ENCODE results near the gene NOS1AP.

The NOS1AP gene

DNA sequence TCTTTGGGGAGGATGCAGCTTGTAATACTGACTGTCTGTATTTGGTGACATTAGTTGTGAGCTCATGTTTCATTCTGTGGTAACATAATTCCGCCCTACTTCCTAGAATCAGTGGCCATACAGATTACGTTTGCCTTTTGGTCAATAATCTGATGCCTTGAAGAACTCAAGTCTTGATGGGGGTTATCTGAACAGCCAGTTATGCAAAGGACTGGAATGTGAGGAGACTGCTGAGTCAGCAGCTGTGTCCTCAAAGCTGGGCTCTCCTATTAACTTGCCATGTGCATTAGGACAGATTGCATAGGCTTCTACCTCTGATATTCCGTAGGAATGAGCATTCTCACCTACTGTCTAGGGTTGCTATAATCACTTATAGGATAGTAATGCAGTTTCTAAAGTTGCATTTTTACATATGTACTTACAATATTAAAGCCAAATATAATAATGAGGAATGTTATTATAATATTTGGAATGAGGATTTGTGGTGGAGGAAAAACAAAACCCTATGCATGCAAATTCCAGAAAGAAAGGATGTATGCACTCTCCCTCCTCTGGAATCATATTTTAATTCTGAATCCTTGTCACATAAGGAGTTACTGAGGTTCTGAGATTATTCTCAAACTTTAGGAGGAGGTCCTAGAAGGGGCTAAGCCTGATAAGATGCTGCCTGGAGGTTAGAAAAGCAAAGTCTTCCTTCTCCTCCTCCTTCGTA, 116.0 kb downstream of the NOS1AP start:
- H3K79me2 ChIP-seq (ENCODE audit: insufficient read depth, low read length) = no peaks in the 10 kb centered on the region
- H3K9me3 ChIP-seq (ENCODE audit: insufficient read depth, low read depth, low read length) = no peaks in the 10 kb centered on the region
- H2AFZ ChIP-seq (ENCODE audit: low read length) = no peak overlapping the region
- H3K4me3 ChIP-seq (ENCODE audit: low read length, poor library complexity, severe bottlenecking) = no peak overlapping the region
- H3K36me3 ChIP-seq (ENCODE audit: insufficient read depth, low read length) = no peaks in the 10 kb centered on the region
- H3K9me2 ChIP-seq (replicated peaks; ENCODE audit: low read depth, low read length) = no peaks in the 10 kb centered on the region
- H4K20me1 ChIP-seq (ENCODE audit: insufficient read depth, low read length, poor library complexity, severe bottlenecking) = no peaks in the 10 kb centered on the region
- no peaks in the 10 kb centered on the region for H3K27me3 ChIP-seq (ENCODE audit: insufficient read depth, low read length, poor library complexity, severe bottlenecking)
- H3K4me2 ChIP-seq (ENCODE audit: low read depth, low read length, poor library complexity, severe bottlenecking) = no peak overlapping the region
- H3F3A ChIP-seq (ENCODE audit: low read depth) = no peaks in the 10 kb centered on the region
- H3K9ac ChIP-seq (ENCODE audit: low read depth, low read length, poor library complexity, severe bottlenecking) = no peak overlapping the region
- H3K4me1 ChIP-seq (ENCODE audit: insufficient read depth, low read length, poor library complexity, severe bottlenecking) = peaks cover 7% of the 10 kb centered on the region
- no peak for TF ChIP-seq EZH2phosphoT487 (IDR thresholded peaks at IDR 0.05; ENCODE audit: borderline replicate concordance)
- TF ChIP-seq, protein P1, sequence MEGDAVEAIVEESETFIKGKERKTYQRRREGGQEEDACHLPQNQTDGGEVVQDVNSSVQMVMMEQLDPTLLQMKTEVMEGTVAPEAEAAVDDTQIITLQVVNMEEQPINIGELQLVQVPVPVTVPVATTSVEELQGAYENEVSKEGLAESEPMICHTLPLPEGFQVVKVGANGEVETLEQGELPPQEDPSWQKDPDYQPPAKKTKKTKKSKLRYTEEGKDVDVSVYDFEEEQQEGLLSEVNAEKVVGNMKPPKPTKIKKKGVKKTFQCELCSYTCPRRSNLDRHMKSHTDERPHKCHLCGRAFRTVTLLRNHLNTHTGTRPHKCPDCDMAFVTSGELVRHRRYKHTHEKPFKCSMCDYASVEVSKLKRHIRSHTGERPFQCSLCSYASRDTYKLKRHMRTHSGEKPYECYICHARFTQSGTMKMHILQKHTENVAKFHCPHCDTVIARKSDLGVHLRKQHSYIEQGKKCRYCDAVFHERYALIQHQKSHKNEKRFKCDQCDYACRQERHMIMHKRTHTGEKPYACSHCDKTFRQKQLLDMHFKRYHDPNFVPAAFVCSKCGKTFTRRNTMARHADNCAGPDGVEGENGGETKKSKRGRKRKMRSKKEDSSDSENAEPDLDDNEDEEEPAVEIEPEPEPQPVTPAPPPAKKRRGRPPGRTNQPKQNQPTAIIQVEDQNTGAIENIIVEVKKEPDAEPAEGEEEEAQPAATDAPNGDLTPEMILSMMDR (conservative IDR thresholded peaks at IDR 0.05; ENCODE audit: low read length) = no peak

DNA sequence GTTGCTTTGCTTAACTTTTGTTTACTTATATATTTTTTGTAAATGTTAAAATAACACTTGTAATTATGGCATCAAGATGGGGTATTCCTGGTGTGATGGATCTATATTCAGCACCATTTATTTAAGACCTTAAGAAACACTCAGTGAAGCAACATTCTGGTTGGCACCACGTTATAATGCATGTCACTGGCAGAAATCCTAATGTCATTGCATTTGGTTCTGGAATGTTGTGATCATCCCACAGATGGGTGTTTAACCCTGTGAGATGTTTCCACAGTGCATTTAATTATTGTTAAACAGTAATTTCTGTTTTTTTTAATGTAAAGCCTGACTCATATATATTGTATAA, 116.5 kb downstream of the NOS1AP start:
- Histone ChIP-seq H4K20me1 (ENCODE audit: insufficient read depth, low read length, poor library complexity, severe bottlenecking) (no peaks in the 10 kb centered on the region), H3F3A (ENCODE audit: low read depth) (no peaks in the 10 kb centered on the region), H3K9ac (ENCODE audit: low read depth, low read length, poor library complexity, severe bottlenecking) (no peak overlapping the region), H3K27me3 (ENCODE audit: insufficient read depth, low read length, poor library complexity, severe bottlenecking) (no peaks in the 10 kb centered on the region), H3K9me3 (ENCODE audit: insufficient read depth, low read depth, low read length) (no peaks in the 10 kb centered on the region), H3K9me2 (replicated peaks; ENCODE audit: low read depth, low read length) (no peaks in the 10 kb centered on the region), H2AFZ (ENCODE audit: low read length) (no peak overlapping the region), H3K36me3 (ENCODE audit: insufficient read depth, low read length) (no peaks in the 10 kb centered on the region), H3K79me2 (ENCODE audit: insufficient read depth, low read length) (no peaks in the 10 kb centered on the region), H3K4me2 (ENCODE audit: low read depth, low read length, poor library complexity, severe bottlenecking) (no peak overlapping the region), H3K4me3 (ENCODE audit: low read length, poor library complexity, severe bottlenecking) (no peak overlapping the region), H3K4me1 (ENCODE audit: insufficient read depth, low read length, poor library complexity, severe bottlenecking) (peaks cover 7% of the 10 kb centered on the region)
- TF ChIP-seq, protein P1 (conservative IDR thresholded peaks at IDR 0.05; ENCODE audit: low read length) = no peak

DNA sequence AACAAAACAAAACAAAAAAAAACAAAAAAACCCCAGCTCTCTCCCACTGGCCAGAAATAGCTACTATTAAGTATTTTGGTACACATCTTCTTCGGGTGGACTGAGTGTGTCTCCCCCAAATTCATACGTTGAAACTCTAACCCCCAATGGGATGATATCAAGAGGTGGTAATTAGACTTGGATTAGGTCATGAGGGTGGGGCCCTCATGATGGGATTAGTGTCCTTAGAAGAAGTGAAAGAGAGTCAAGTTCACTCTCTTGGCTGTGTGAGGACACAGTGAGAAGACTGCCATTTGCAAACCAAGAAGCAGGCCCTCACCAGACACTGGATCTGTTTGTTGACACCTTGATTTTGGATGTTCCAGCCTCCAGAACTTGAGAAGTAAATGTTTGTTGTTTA, 116.9 kb downstream of the NOS1AP start:
- Histone ChIP-seq H3K4me3 (ENCODE audit: low read length, poor library complexity, severe bottlenecking) (no peak overlapping the region), H3K9ac (ENCODE audit: low read depth, low read length, poor library complexity, severe bottlenecking) (no peak overlapping the region), H3K79me2 (ENCODE audit: insufficient read depth, low read length) (no peaks in the 10 kb centered on the region), H2AFZ (ENCODE audit: low read length) (no peak overlapping the region), H3K36me3 (ENCODE audit: insufficient read depth, low read length) (no peaks in the 10 kb centered on the region), H3K4me2 (ENCODE audit: low read depth, low read length, poor library complexity, severe bottlenecking) (no peak overlapping the region), H3F3A (ENCODE audit: low read depth) (no peaks in the 10 kb centered on the region), H3K27me3 (ENCODE audit: insufficient read depth, low read length, poor library complexity, severe bottlenecking) (no peaks in the 10 kb centered on the region), H3K9me3 (ENCODE audit: insufficient read depth, low read depth, low read length) (no peaks in the 10 kb centered on the region), H4K20me1 (ENCODE audit: insufficient read depth, low read length, poor library complexity, severe bottlenecking) (no peaks in the 10 kb centered on the region), H3K4me1 (ENCODE audit: insufficient read depth, low read length, poor library complexity, severe bottlenecking) (peaks cover 7% of the 10 kb centered on the region), H3K9me2 (replicated peaks; ENCODE audit: low read depth, low read length) (no peaks in the 10 kb centered on the region)
- TF ChIP-seq EZH2phosphoT487 (IDR thresholded peaks at IDR 0.05; ENCODE audit: borderline replicate concordance) = no peak
- TF ChIP-seq, protein P1 (conservative IDR thresholded peaks at IDR 0.05; ENCODE audit: low read length) = no peak
